Right cardiac atrium (tissue), 5 donors: ENCODE measurements around the gene FAM89B. TPM values are rescaled to one million over a fixed set of nuclear protein-coding genes. Genes with fewer than 3 reads are reported as not detected.
"Not testable (repeated sequence)": the region's sequence is repeated elsewhere in the genome, so short reads cannot be mapped to it uniquely, and the experiment has no call there.

Experiments
- ATAC-seq, 2 donors: fragments of 200-7000 bp; cut with Tn5 transposase; one replicate each; pipeline versions ENCODE4 v1.8.0 to v1.9.1; 2020; ENCODE audit warnings: moderate library complexity in 2 of 2, mild to moderate bottlenecking in 1 of 2
- DNase-seq, 3 donors: peaks; one replicate each; pipeline ENCODE4 v3.0.0-alpha.2; 2020
- H3K27ac ChIP-seq: one replicate; pipeline ENCODE4 v1.5.1; 2013; ENCODE audit warnings: mild to moderate bottlenecking, low read length, control low read depth, moderate library complexity
- H3K27me3 ChIP-seq: one replicate; pipeline ENCODE4 v1.6.1; 2013; ENCODE audit not compliant: control insufficient read depth, insufficient read depth
- H3K4me1 ChIP-seq: one replicate; pipeline ENCODE4 v1.6.1; 2013; ENCODE audit warnings: low read length; ENCODE audit not compliant: control insufficient read depth, insufficient read depth
- H3K4me3 ChIP-seq: one replicate; pipeline ENCODE4 v1.5.1; 2013; ENCODE audit warnings: low read length, control low read depth
- H3K9me3 ChIP-seq: one replicate; pipeline ENCODE4 v1.6.1; 2013; ENCODE audit warnings: low read length; ENCODE audit not compliant: control insufficient read depth
- WGBS: extraction: QIAGEN DNeasy Blood & Tissue Kit; methylation state at CpG from one replicate; pipeline ENCODE4 v1.1.7; 2013; 5-methylcytosine and 5-hydroxymethylcytosine counted together
- intact Hi-C, 4 donors: fragments of 100-400 bp; cut with DNase I; formaldehyde crosslinking; loops; one replicate each; pipeline versions ENCODE4 v1.11.0 to v1.14.0; 2022 to 2023
- long read RNA-seq, 4 donors: library from polyadenylated mRNA; unstranded; transcript quantifications; one replicate each; pipeline ENCODE4 v2.0.0, GENCODE V29; 2020 to 2021
- polyA plus RNA-seq: library from polyadenylated mRNA; stranded (reverse); fragments of 200-250 nt; gene quantifications from one replicate; pipeline ENCODE4 v1.2.3, GENCODE V29; 2013
- total RNA-seq, 4 donors: library from RNA; stranded (reverse); fragmentation: NEBNext Ultra II Directional; extraction: Animal tissue kit (Norgen Biotek cat#: 25700); gene quantifications; one replicate each; pipeline ENCODE4 v1.2.1, GENCODE V29; 2021
- donor health status: healthy with polysubstance abuse.
- donor health status: DM: no; HTN: yes; CAD: no.
- donor health status: DM: no; HTN: no; CAD: no.
- donor health status: DM: no; HTN: yes; CAD: no; lungs with severe emphysema.
- donor health status: DM: yes; HTN: yes; CAD: no.

Gene FAM89B
- total RNA-seq: 10 to 100 TPM; 40.5 to 46.6 (median 45.9) TPM
- 43.0 TPM for polyA plus RNA-seq
- long read RNA-seq, donor 1, transcript FAM89B-203 (2 exons, 1,263 nt): major isoform, 61 of 122 reads
- long read RNA-seq, donor 1, transcript FAM89B-201 (2 exons, 1,409 nt): minor isoform, 6 of 122 reads
- long read RNA-seq, donor 1, transcript FAM89B-202 (2 exons, 1,337 nt): minor isoform, 40 of 122 reads
- long read RNA-seq, donor 1, partial matches to known transcripts: 0 of 122 reads
- long read RNA-seq, donor 1, other reads (novel, unspliced or antisense): 15 of 122 reads
- long read RNA-seq, donor 2, transcript FAM89B-203 (2 exons, 1,263 nt): major isoform, 22 of 50 reads
- long read RNA-seq, donor 2, transcript FAM89B-202 (2 exons, 1,337 nt): minor isoform, 19 of 50 reads
- long read RNA-seq, donor 2, partial matches to known transcripts: 0 of 50 reads
- long read RNA-seq, donor 2, other reads (novel, unspliced or antisense): 7 of 50 reads
- long read RNA-seq, donor 3, partial matches to known transcripts: 4 of 7 reads
- long read RNA-seq, donor 3, other reads (novel, unspliced or antisense): 0 of 7 reads
- long read RNA-seq, donor 4, transcript FAM89B-203 (2 exons, 1,263 nt): major isoform, 45 of 72 reads
- long read RNA-seq, donor 4, transcript FAM89B-202 (2 exons, 1,337 nt): minor isoform, 24 of 72 reads
- long read RNA-seq, donor 4, partial matches to known transcripts: 0 of 72 reads
- long read RNA-seq, donor 4, other reads (novel, unspliced or antisense): 0 of 72 reads

- WGBS: under 1% methylated on average over 86 of the region's 86 CpGs
- Histone ChIP-seq H3K27me3 (no peaks in the 10 kb centered on the region), H3K9me3 (no peaks in the 10 kb centered on the region), H3K27ac (peak within 1 kb of the TSS; percentile 75), H3K4me3 (peak within 1 kb of the TSS; percentile 84), H3K4me1 (peaks cover 17% of the 10 kb centered on the region)
- ATAC-seq (peak; percentile 13 to 27), DNase-seq (peak; percentile 94 to 98 (median 97))
- intact Hi-C loops: no loop called here
Observed at GRCh38 chr11:65572356-65573051, at the start of gene FAM89B. Gene FAM89B (plus strand): TSS chr11:65572538. CDS start chr11:65572670, 132 bp downstream.

- H3K4me3 ChIP-seq, H3K9me3 ChIP-seq, H3K27me3 ChIP-seq, ATAC-seq, H3K4me1 ChIP-seq, intact Hi-C loops, H3K27ac ChIP-seq: not testable (repeated sequence)
- WGBS: 65% methylated on average over 18 of the region's 18 CpGs
- peak in 1 of 3 donors; percentile 5 for DNase-seq
Observed at GRCh38 chr11:65522718-65523630, 49.4 kb upstream of the FAM89B start.

- H3K9me3 ChIP-seq, H3K27ac ChIP-seq, H3K4me1 ChIP-seq, H3K4me3 ChIP-seq, H3K27me3 ChIP-seq, ATAC-seq, intact Hi-C loops: not testable (repeated sequence)
- WGBS: 89% methylated on average over 7 of the region's 7 CpGs
- peak in 2 of 3 donors; percentile 12 to 54 for DNase-seq
Observed at GRCh38 chr11:65523631-65523968, 48.7 kb upstream of the FAM89B start.

- H3K4me1 ChIP-seq: peaks cover 9% of the 10 kb centered on the region
- ATAC-seq (peak; percentile 31 to 49), DNase-seq (peak; percentile 74 to 86 (median 82))
- intact Hi-C loops: no loop called here
- no peaks in the 10 kb centered on the region for H3K9me3 ChIP-seq
- H3K27me3 ChIP-seq: no peaks in the 10 kb centered on the region
- H3K27ac ChIP-seq: peak overlapping the region; percentile 89
- peak overlapping the region; percentile 54 for H3K4me3 ChIP-seq
- 33% methylated on average over 12 of the region's 12 CpGs for WGBS
Observed at GRCh38 chr11:65524014-65524740, 48.2 kb upstream of the FAM89B start.

- DNase-seq: peak; percentile 80 to 94 (median 90)
- intact Hi-C loops: no loop called here
- peak within 1 kb of the TSS; percentile 89 for H3K27ac ChIP-seq
- H3K9me3 ChIP-seq: no peaks in the 10 kb centered on the region
- peak; percentile 91 to 94 for ATAC-seq
- no peaks in the 10 kb centered on the region for H3K27me3 ChIP-seq
- 1% methylated on average over 81 of the region's 82 CpGs for WGBS
- peak within 1 kb of the TSS; percentile 91 for H3K4me3 ChIP-seq
- H3K4me1 ChIP-seq: peaks cover 9% of the 10 kb centered on the region
Observed at GRCh38 chr11:65524741-65525545, 47.4 kb upstream of the FAM89B start, which contains the start of gene SCYL1. Gene SCYL1 (plus strand): TSS chr11:65525083. CDS start chr11:65525154, 71 bp downstream.

- intact Hi-C loops: no loop called here
- WGBS: 42% methylated on average over 31 of the region's 31 CpGs
- peaks cover 9% of the 10 kb centered on the region for H3K4me1 ChIP-seq
- peak overlapping the region; percentile 83 for H3K27ac ChIP-seq
- peak; percentile 18 to 62 (median 61) for DNase-seq
- peak in 1 of 2 donors; percentile 3 for ATAC-seq
- peak overlapping the region; percentile 91 for H3K4me3 ChIP-seq
- H3K9me3 ChIP-seq: no peaks in the 10 kb centered on the region
- no peaks in the 10 kb centered on the region for H3K27me3 ChIP-seq
Observed at GRCh38 chr11:65525546-65526480, 46.5 kb upstream of the FAM89B start.

- H3K4me3 ChIP-seq: no peak overlapping the region
- WGBS: 94% methylated on average over 8 of the region's 8 CpGs
- peaks cover 9% of the 10 kb centered on the region for H3K4me1 ChIP-seq
- ATAC-seq (no peak), DNase-seq (peak in 2 of 3 donors; percentile 15 to 58)
- no peaks in the 10 kb centered on the region for H3K27me3 ChIP-seq
- H3K9me3 ChIP-seq: no peaks in the 10 kb centered on the region
- no peak overlapping the region for H3K27ac ChIP-seq
- intact Hi-C loops: no loop called here
Observed at GRCh38 chr11:65526744-65527143, 45.6 kb upstream of the FAM89B start.

- Histone ChIP-seq H3K4me1 (peaks cover 9% of the 10 kb centered on the region), H3K27ac (no peak overlapping the region), H3K4me3 (no peak overlapping the region), H3K27me3 (no peaks in the 10 kb centered on the region), H3K9me3 (no peaks in the 10 kb centered on the region)
- intact Hi-C loops: no loop called here
- ATAC-seq: no peak
- peak in 2 of 3 donors; percentile 23 to 45 for DNase-seq
- WGBS: 83% methylated on average over 12 of the region's 12 CpGs
Observed at GRCh38 chr11:65528819-65529350, 43.5 kb upstream of the FAM89B start.
